H9 (cell line): ENCODE measurements around the gene PDHB. TPM values are rescaled to one million over a fixed set of nuclear protein-coding genes. Genes with fewer than 3 reads are reported as not detected.
"Not testable (repeated sequence)": the region's sequence is repeated elsewhere in the genome, so short reads cannot be mapped to it uniquely, and the experiment has no call there.

Experiments used
- DNase-seq: peaks from one replicate; pipeline ENCODE4 v3.0.0-alpha.2; 2017
- H2AFZ ChIP-seq: one replicate; pipeline ENCODE4 v1.6.1; 2013; ENCODE audit warnings: mild to moderate bottlenecking, low read length, control low read depth, moderate library complexity
- H2AK5ac ChIP-seq: 2 replicates; pipeline ENCODE4 v1.6.1; 2013; ENCODE audit warnings: low read length, control low read depth, mixed read lengths; ENCODE audit not compliant: insufficient read length
- H2BK120ac ChIP-seq: one replicate; pipeline ENCODE4 v1.6.1; 2013; ENCODE audit warnings: low read depth, mild to moderate bottlenecking, low read length, control low read depth, inconsistent platforms; ENCODE audit not compliant: poor library complexity, severe bottlenecking
- H2BK12ac ChIP-seq: 2 replicates; pipeline ENCODE4 v1.6.1; 2013; ENCODE audit warnings: low read length, control low read depth, mixed read lengths, low read depth; ENCODE audit not compliant: insufficient read length
- H2BK15ac ChIP-seq: 2 replicates; pipeline ENCODE4 v1.6.1; 2013; ENCODE audit warnings: low read depth, low read length, control low read depth
- H2BK20ac ChIP-seq: one replicate; pipeline ENCODE4 v1.6.1; 2013; ENCODE audit warnings: low read depth, mild to moderate bottlenecking, low read length, control low read depth, inconsistent platforms; ENCODE audit not compliant: poor library complexity, severe bottlenecking
- H2BK5ac ChIP-seq: 2 replicates; pipeline ENCODE4 v1.6.1; 2013; ENCODE audit warnings: low read length, control low read depth, mixed read lengths; ENCODE audit not compliant: insufficient read length
- H3K14ac ChIP-seq: 2 replicates; pipeline ENCODE4 v1.6.1; 2013; ENCODE audit warnings: low read length, control low read depth; ENCODE audit not compliant: insufficient read depth
- H3K18ac ChIP-seq: 2 replicates; pipeline ENCODE4 v1.6.1; 2013; ENCODE audit warnings: low read depth, mild to moderate bottlenecking, mixed read lengths, low read length, control low read depth; ENCODE audit not compliant: insufficient read length
- H3K23ac ChIP-seq: 2 replicates; pipeline ENCODE4 v1.6.1; 2013; ENCODE audit warnings: low read length, control low read depth, mixed read lengths, low read depth; ENCODE audit not compliant: insufficient read length
- H3K23me2 ChIP-seq: 2 replicates; pipeline ENCODE4 v1.6.1; 2013; ENCODE audit warnings: low read depth, mild to moderate bottlenecking, mixed read lengths, low read length, control low read depth; ENCODE audit not compliant: insufficient read length, poor library complexity, severe bottlenecking
- H3K27ac ChIP-seq: 2 replicates; pipeline ENCODE4 v1.5.1; 2013; ENCODE audit warnings: low read length, control low read depth, mixed read lengths, low read depth; ENCODE audit not compliant: insufficient read length
- H3K27me3 ChIP-seq: 2 replicates; pipeline ENCODE4 v1.6.1; 2013; ENCODE audit warnings: low read length, control low read depth, inconsistent platforms; ENCODE audit not compliant: insufficient read depth
- H3K4ac ChIP-seq: 2 replicates; pipeline ENCODE4 v1.6.1; 2013; ENCODE audit warnings: low read depth, mild to moderate bottlenecking, control low read depth, inconsistent platforms, low read length, moderate library complexity
- H3K4me1 ChIP-seq: 2 replicates; pipeline ENCODE4 v1.6.1; 2013; ENCODE audit warnings: low read length, control low read depth, inconsistent platforms; ENCODE audit not compliant: insufficient read depth
- H3K4me2 ChIP-seq: 2 replicates; pipeline ENCODE4 v1.6.1; 2013; ENCODE audit warnings: low read length, control low read depth, mixed read lengths; ENCODE audit not compliant: insufficient read length, insufficient read depth
- H3K56ac ChIP-seq: 2 replicates; pipeline ENCODE4 v1.6.1; 2013; ENCODE audit warnings: low read depth, mild to moderate bottlenecking, mixed read lengths, low read length, control low read depth; ENCODE audit not compliant: insufficient read length
- H3K79me1 ChIP-seq: 2 replicates; pipeline ENCODE4 v1.6.1; 2013; ENCODE audit warnings: low read depth, mild to moderate bottlenecking, moderate library complexity, low read length, control low read depth, inconsistent platforms; ENCODE audit not compliant: insufficient read depth, poor library complexity, severe bottlenecking
- H3K79me2 ChIP-seq: 2 replicates; pipeline ENCODE4 v1.6.1; 2013; ENCODE audit warnings: low read length, control low read depth, inconsistent platforms; ENCODE audit not compliant: insufficient read depth
- H3K9ac ChIP-seq: 2 replicates; pipeline ENCODE4 v1.6.1; 2013; ENCODE audit warnings: low read length, control low read depth, mixed read lengths; ENCODE audit not compliant: insufficient read length; ENCODE audit errors: extremely low read depth
- H3K9me3 ChIP-seq: one replicate; pipeline ENCODE4 v1.6.1; 2013; ENCODE audit warnings: low read depth, low read length, inconsistent platforms; ENCODE audit not compliant: control insufficient read depth
- H3T11ph ChIP-seq: one replicate; pipeline ENCODE4 v1.6.1; 2013; ENCODE audit warnings: mild to moderate bottlenecking, low read length, control low read depth, inconsistent platforms
- H4K20me1 ChIP-seq: one replicate; pipeline ENCODE4 v1.6.1; 2013; ENCODE audit not compliant: control insufficient read depth, insufficient read length, insufficient read depth
- H4K5ac ChIP-seq: 2 replicates; pipeline ENCODE4 v1.6.1; 2013; ENCODE audit warnings: low read depth, mild to moderate bottlenecking, mixed read lengths, low read length, control low read depth; ENCODE audit not compliant: insufficient read length
- H4K8ac ChIP-seq: replicated peaks from 2 replicates; pipeline ENCODE4 v1.6.1; 2013; ENCODE audit warnings: low read length, control low read depth, mixed read lengths, low read depth; ENCODE audit not compliant: insufficient read length
- H4K91ac ChIP-seq: 2 replicates; pipeline ENCODE4 v1.6.1; 2013; ENCODE audit warnings: low read depth, mild to moderate bottlenecking, moderate library complexity, mixed read lengths, low read length, control low read depth; ENCODE audit not compliant: insufficient read length
- H3K27ac Mint-ChIP-seq, 3 experiments: 2 replicates in 2 of 3; 3 replicates in 1 of 3; pipeline ENCODE4 v1.8.0; 2020 to 2021; ENCODE audit warnings: mixed read lengths in 3 of 3, mild to moderate bottlenecking in 1 of 3, moderate library complexity in 1 of 3
- H3K27me3 Mint-ChIP-seq: 2 replicates; pipeline ENCODE4 v1.8.0; 2021; ENCODE audit warnings: low read depth, mild to moderate bottlenecking, moderate library complexity, mixed read lengths
- H3K36me3 Mint-ChIP-seq, 3 experiments: 2 replicates in 2 of 3; 3 replicates in 1 of 3; pipeline ENCODE4 v1.8.0; 2020 to 2021; ENCODE audit warnings: low read depth in 3 of 3, mixed read lengths in 3 of 3; ENCODE audit not compliant: insufficient read depth in 1 of 3
- H3K4me1 Mint-ChIP-seq, 2 experiments: 2 replicates each; pipeline ENCODE4 v1.8.0; 2020; ENCODE audit warnings: mixed read lengths in 2 of 2
- H3K4me3 Mint-ChIP-seq, 2 experiments: 2 replicates in 1 of 2; 3 replicates in 1 of 2; pipeline ENCODE4 v1.8.0; 2020 to 2021; ENCODE audit warnings: mild to moderate bottlenecking in 2 of 2, mixed read lengths in 2 of 2, moderate library complexity in 1 of 2
- H3K9me3 Mint-ChIP-seq, 2 experiments: 2 replicates in 1 of 2; 3 replicates in 1 of 2; pipeline ENCODE4 v1.8.0; 2020; ENCODE audit warnings: mild to moderate bottlenecking in 2 of 2, mixed read lengths in 2 of 2, moderate library complexity in 1 of 2
- WGBS: extraction: QIAGEN DNeasy Blood & Tissue Kit; methylation state at CpG from one replicate; pipeline ENCODE4 v1.1.7; 2013; ENCODE audit warnings: missing lambda C conversion rate, low lambda C conversion rate, mixed read lengths; ENCODE audit not compliant: insufficient read length; ENCODE audit errors: extremely low coverage; 5-methylcytosine and 5-hydroxymethylcytosine counted together
- total RNA-seq: library from RNA; stranded (reverse); gene quantifications from 2 replicates; pipeline ENCODE4 v1.2.1, GENCODE V29; 2021
- TF ChIP-seq, protein P1 (sequence below): fragments of 200-600 bp; sonication (generic); conservative IDR thresholded peaks from 3 replicates; pipeline ENCODE4 v1.8.0; 2021; ENCODE audit warnings: antibody characterized with exemption, mild to moderate bottlenecking

Gene PDHB
- total RNA-seq, 1 experiment from 2014 or later: 132 TPM

DNA sequence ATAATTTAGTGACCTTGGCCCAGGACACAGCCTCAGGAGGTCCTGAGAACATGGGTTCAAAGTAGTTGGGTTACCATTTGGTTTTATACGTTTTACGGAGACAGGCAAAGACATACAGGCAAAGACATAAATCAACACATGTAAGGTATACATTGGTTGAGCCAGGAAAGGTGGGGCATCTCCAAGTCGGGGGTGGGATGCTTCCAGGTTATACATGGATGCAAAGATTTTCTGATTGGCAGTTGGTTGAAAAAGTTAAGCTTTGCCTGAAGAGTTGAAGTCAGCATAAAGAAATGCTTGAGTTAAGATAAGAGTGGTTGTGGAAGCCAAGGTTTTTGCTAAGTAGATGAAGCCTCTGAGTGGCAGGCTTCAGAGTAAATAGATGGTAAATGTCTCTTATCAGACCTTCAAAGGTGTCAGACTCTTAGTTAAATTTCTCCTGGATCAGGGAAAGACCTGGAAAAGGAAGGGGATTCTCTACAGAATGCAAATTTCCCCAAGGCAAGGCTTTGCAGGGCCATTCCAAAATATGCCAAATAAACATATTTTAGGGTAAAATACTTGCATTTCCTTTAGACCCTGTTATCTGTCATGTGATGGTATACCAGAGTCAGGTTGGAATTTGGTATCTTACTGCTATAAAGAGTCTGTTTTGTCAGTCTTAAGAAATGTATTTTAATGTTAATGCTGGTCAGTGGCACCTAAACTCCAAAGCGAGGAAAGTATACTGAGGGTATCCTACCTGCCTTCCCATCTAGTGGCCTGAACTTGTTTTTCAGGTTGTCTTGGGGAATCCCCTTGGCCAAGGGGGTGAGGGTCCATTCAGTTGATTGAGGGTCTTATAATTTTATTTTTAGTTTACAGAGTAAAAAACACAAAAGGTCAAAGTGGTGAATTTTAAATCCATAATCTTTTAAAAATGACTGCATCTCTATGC is 8.2 kb upstream of the PDHB start:
- H3K27ac Mint-ChIP-seq: peak overlapping the region in 1 of 3 experiments; percentile 75; a peak in 1 of 7 replicates
- no peak overlapping the region for H3K4me2 ChIP-seq

GRCh38 chr3:58440996-58441355 is 7.3 kb upstream of the PDHB start:
- not testable (repeated sequence) for H2BK20ac ChIP-seq, H3T11ph ChIP-seq, H3K23ac ChIP-seq, H2BK15ac ChIP-seq, H3K9me3 ChIP-seq, H3K4me1 ChIP-seq, H2BK5ac ChIP-seq, H3K56ac ChIP-seq, H4K91ac ChIP-seq, H3K27me3 Mint-ChIP-seq, H3K36me3 Mint-ChIP-seq, H3K23me2 ChIP-seq, H3K18ac ChIP-seq, H4K5ac ChIP-seq, H4K8ac ChIP-seq, H3K4me3 Mint-ChIP-seq, H2BK120ac ChIP-seq, DNase-seq, H4K20me1 ChIP-seq, H3K4ac ChIP-seq, H2BK12ac ChIP-seq, H3K9ac ChIP-seq, H3K79me1 ChIP-seq, H3K79me2 ChIP-seq, H3K14ac ChIP-seq, H3K9me3 Mint-ChIP-seq, H2AFZ ChIP-seq, H3K27me3 ChIP-seq, H3K27ac ChIP-seq, H3K4me2 ChIP-seq, H2AK5ac ChIP-seq
- H3K4me1 Mint-ChIP-seq: peaks cover 31 to 40% of the 10 kb centered on the region in 2 experiments
- WGBS: no CpG with 5 or more reads among the region's 6 CpGs
- peak overlapping the region in 2 of 3 experiments; percentile 9 to 62; a peak in 3 of 7 replicates for H3K27ac Mint-ChIP-seq

More for the DNA sequence above, 8.2 kb upstream of the PDHB start:
- Histone ChIP-seq H3K9me3 (no peaks in the 10 kb centered on the region), H4K8ac (no peak overlapping the region), H4K91ac (no peak overlapping the region), H2BK15ac (no peak overlapping the region), H3K79me2 (no peaks in the 10 kb centered on the region), H3K14ac (no peak overlapping the region), H4K5ac (no peak overlapping the region), H3T11ph (no peak overlapping the region), H3K4me1 (peaks cover 7% of the 10 kb centered on the region; the same call in 1 of the 2 replicates), H2AFZ (no peak overlapping the region), H3K27me3 (no peaks in the 10 kb centered on the region), H3K23me2 (no peaks in the 10 kb centered on the region), H3K23ac (no peak overlapping the region), H4K20me1 (no peaks in the 10 kb centered on the region), H3K18ac (no peak overlapping the region), H3K9ac (no peak overlapping the region), H3K79me1 (no peaks in the 10 kb centered on the region), H3K56ac (no peak overlapping the region), H2BK120ac (no peak overlapping the region), H3K27ac (no peak overlapping the region), H2BK12ac (no peak overlapping the region), H2AK5ac (no peak overlapping the region), H2BK20ac (peak overlapping the region; percentile 45), H3K4ac (no peak overlapping the region), H2BK5ac (no peak overlapping the region)
- peaks cover 29 to 39% of the 10 kb centered on the region in 2 experiments for H3K4me1 Mint-ChIP-seq
- no peak overlapping the region for H3K4me3 Mint-ChIP-seq
- 0 out of 2 replicates have a peak, but pooled peaks cover 2% of the 10 kb centered on the region for H3K27me3 Mint-ChIP-seq
- no peaks in the 10 kb centered on the region; a peak in 1 of 5 replicates for H3K9me3 Mint-ChIP-seq
- no peak for DNase-seq
- H3K36me3 Mint-ChIP-seq: no peaks in the 10 kb centered on the region; a peak in 3 of 7 replicates
- TF ChIP-seq, protein P1, sequence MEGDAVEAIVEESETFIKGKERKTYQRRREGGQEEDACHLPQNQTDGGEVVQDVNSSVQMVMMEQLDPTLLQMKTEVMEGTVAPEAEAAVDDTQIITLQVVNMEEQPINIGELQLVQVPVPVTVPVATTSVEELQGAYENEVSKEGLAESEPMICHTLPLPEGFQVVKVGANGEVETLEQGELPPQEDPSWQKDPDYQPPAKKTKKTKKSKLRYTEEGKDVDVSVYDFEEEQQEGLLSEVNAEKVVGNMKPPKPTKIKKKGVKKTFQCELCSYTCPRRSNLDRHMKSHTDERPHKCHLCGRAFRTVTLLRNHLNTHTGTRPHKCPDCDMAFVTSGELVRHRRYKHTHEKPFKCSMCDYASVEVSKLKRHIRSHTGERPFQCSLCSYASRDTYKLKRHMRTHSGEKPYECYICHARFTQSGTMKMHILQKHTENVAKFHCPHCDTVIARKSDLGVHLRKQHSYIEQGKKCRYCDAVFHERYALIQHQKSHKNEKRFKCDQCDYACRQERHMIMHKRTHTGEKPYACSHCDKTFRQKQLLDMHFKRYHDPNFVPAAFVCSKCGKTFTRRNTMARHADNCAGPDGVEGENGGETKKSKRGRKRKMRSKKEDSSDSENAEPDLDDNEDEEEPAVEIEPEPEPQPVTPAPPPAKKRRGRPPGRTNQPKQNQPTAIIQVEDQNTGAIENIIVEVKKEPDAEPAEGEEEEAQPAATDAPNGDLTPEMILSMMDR: no peak
- no CpG with 5 or more reads among the region's 4 CpGs for WGBS
